ENCODE measurements around the gene ANKRD31. TPM values are rescaled to one million over a fixed set of nuclear protein-coding genes. Genes with fewer than 3 reads are reported as not detected.
"Not testable (repeated sequence)": the region's sequence is repeated elsewhere in the genome, so short reads cannot be mapped to it uniquely, and the experiment has no call there.

The ANKRD31 gene
- total RNA-seq, 1 experiment from 2014 or later, result 0.28 TPM

- H3K36me3 Mint-ChIP-seq (ENCODE audit: insufficient read depth, unreplicated experiment), result no peaks in the 10 kb centered on the region
- BruUV-seq (replicated peaks), result no TSS peak
- H3K4me3 Mint-ChIP-seq (ENCODE audit: unreplicated experiment), result no peak overlapping the region
- no peak for TF ChIP-seq CTCF (IDR thresholded peaks at IDR 0.05; ENCODE audit: unreplicated experiment)
- POLR2A ChIA-PET, result interaction anchor here (0.6 kb wide), 1 partner anchor 192 kb away, joined by 4 read pairs; no protein-coding TSS in a partner anchor
- no peak for DNase-seq (ENCODE audit: unreplicated experiment)
- no peak overlapping the region for H3K27ac Mint-ChIP-seq (ENCODE audit: low read depth, unreplicated experiment)
- intact Hi-C loops (cut with micrococcal nuclease), result no loop called here
- CTCF ChIA-PET, result interaction anchor here (0.7 to 1.0 kb wide), 3 partner anchors 57 to 515 kb away, joined by 3 to 5 read pairs (median 4); partner anchors contain the start of gene HMGCR
- H3K27me3 Mint-ChIP-seq (ENCODE audit: insufficient read depth, unreplicated experiment), result no peaks in the 10 kb centered on the region
- H3K9me3 Mint-ChIP-seq (ENCODE audit: unreplicated experiment), result no peaks in the 10 kb centered on the region
- no peaks in the 10 kb centered on the region for H3K4me1 Mint-ChIP-seq (ENCODE audit: insufficient read depth, unreplicated experiment)
These were observed 44.4 kb downstream of the ANKRD31 start for GRCh38 chr5:75192264-75192663.

- intact Hi-C loops (cut with micrococcal nuclease), result no loop called here
- H3K27me3 Mint-ChIP-seq (ENCODE audit: insufficient read depth, unreplicated experiment), result no peaks in the 10 kb centered on the region
- CTCF ChIA-PET, result no interaction called here
- no peak for TF ChIP-seq CTCF (IDR thresholded peaks at IDR 0.05; ENCODE audit: unreplicated experiment)
- no TSS peak for BruUV-seq (replicated peaks)
- no peak for DNase-seq (ENCODE audit: unreplicated experiment)
- H3K27ac Mint-ChIP-seq (ENCODE audit: low read depth, unreplicated experiment), result no peak overlapping the region
- no peaks in the 10 kb centered on the region for H3K36me3 Mint-ChIP-seq (ENCODE audit: insufficient read depth, unreplicated experiment)
- H3K4me3 Mint-ChIP-seq (ENCODE audit: unreplicated experiment), result no peak overlapping the region
- no peaks in the 10 kb centered on the region for H3K4me1 Mint-ChIP-seq (ENCODE audit: insufficient read depth, unreplicated experiment)
- no peaks in the 10 kb centered on the region for H3K9me3 Mint-ChIP-seq (ENCODE audit: unreplicated experiment)
- POLR2A ChIA-PET, result interaction anchor here (1.0 kb wide), 1 partner anchor 47 kb away, joined by 4 read pairs; the partner anchor contains the start of gene ANKRD31
These were observed 46.5 kb downstream of the ANKRD31 start for GRCh38 chr5:75190227-75190626.

GRCh38 chr5:75189353-75189752, 47.3 kb downstream of the ANKRD31 start:
- Mint-ChIP-seq H3K4me1 (ENCODE audit: insufficient read depth, unreplicated experiment) (no peaks in the 10 kb centered on the region), H3K9me3 (ENCODE audit: unreplicated experiment) (no peaks in the 10 kb centered on the region)
- CTCF ChIA-PET, result interaction anchor here (0.5 to 0.7 kb wide), 2 partner anchors 133 to 285 kb away, joined by 3 to 4 read pairs; no protein-coding TSS in a partner anchor

GRCh38 chr5:75185763-75186162, 50.9 kb downstream of the ANKRD31 start:
- H3K36me3 Mint-ChIP-seq (ENCODE audit: insufficient read depth, unreplicated experiment), result no peaks in the 10 kb centered on the region
- H3K4me3 Mint-ChIP-seq (ENCODE audit: unreplicated experiment), result no peak overlapping the region
- H3K4me1 Mint-ChIP-seq (ENCODE audit: insufficient read depth, unreplicated experiment), result no peaks in the 10 kb centered on the region
- H3K9me3 Mint-ChIP-seq (ENCODE audit: unreplicated experiment), result no peaks in the 10 kb centered on the region
- POLR2A ChIA-PET, result no interaction called here
- no peaks in the 10 kb centered on the region for H3K27me3 Mint-ChIP-seq (ENCODE audit: insufficient read depth, unreplicated experiment)
- no peak for TF ChIP-seq CTCF (IDR thresholded peaks at IDR 0.05; ENCODE audit: unreplicated experiment)
- H3K27ac Mint-ChIP-seq (ENCODE audit: low read depth, unreplicated experiment), result no peak overlapping the region
- intact Hi-C loops (cut with micrococcal nuclease), result no loop called here
- DNase-seq (ENCODE audit: unreplicated experiment), result no peak
- BruUV-seq (replicated peaks), result no TSS peak
- CTCF ChIA-PET, result no interaction called here

More at GRCh38 chr5:75189353-75189752, 47.3 kb downstream of the ANKRD31 start:
- BruUV-seq (replicated peaks), result no TSS peak
- H3K36me3 Mint-ChIP-seq (ENCODE audit: insufficient read depth, unreplicated experiment), result no peaks in the 10 kb centered on the region
- no peaks in the 10 kb centered on the region for H3K27me3 Mint-ChIP-seq (ENCODE audit: insufficient read depth, unreplicated experiment)
- intact Hi-C loops (cut with micrococcal nuclease), result no loop called here
- DNase-seq (ENCODE audit: unreplicated experiment), result no peak
- no peak overlapping the region for H3K4me3 Mint-ChIP-seq (ENCODE audit: unreplicated experiment)
- POLR2A ChIA-PET, result interaction anchor here (0.6 kb wide), 1 partner anchor 9 kb away, joined by 4 read pairs; no protein-coding TSS in a partner anchor
- TF ChIP-seq CTCF (IDR thresholded peaks at IDR 0.05; ENCODE audit: unreplicated experiment), result no peak
- no peak overlapping the region for H3K27ac Mint-ChIP-seq (ENCODE audit: low read depth, unreplicated experiment)

GRCh38 chr5:75176009-75176408, 60.7 kb downstream of the ANKRD31 start:
- H3K36me3 Mint-ChIP-seq (ENCODE audit: insufficient read depth, unreplicated experiment); H3K27ac Mint-ChIP-seq (ENCODE audit: low read depth, unreplicated experiment); intact Hi-C loops (cut with micrococcal nuclease); BruUV-seq (replicated peaks); H3K27me3 Mint-ChIP-seq (ENCODE audit: insufficient read depth, unreplicated experiment); H3K9me3 Mint-ChIP-seq (ENCODE audit: unreplicated experiment); H3K4me3 Mint-ChIP-seq (ENCODE audit: unreplicated experiment); POLR2A ChIA-PET; H3K4me1 Mint-ChIP-seq (ENCODE audit: insufficient read depth, unreplicated experiment); DNase-seq (ENCODE audit: unreplicated experiment): not testable (repeated sequence)
- CTCF ChIA-PET, result interaction anchor here (0.6 kb wide), 1 partner anchor 125 kb away, joined by 3 read pairs; no protein-coding TSS in a partner anchor

GRCh38 chr5:75174872-75175271, 61.8 kb downstream of the ANKRD31 start:
- H3K27me3 Mint-ChIP-seq (ENCODE audit: insufficient read depth, unreplicated experiment); H3K36me3 Mint-ChIP-seq (ENCODE audit: insufficient read depth, unreplicated experiment); POLR2A ChIA-PET; H3K27ac Mint-ChIP-seq (ENCODE audit: low read depth, unreplicated experiment); H3K4me1 Mint-ChIP-seq (ENCODE audit: insufficient read depth, unreplicated experiment); H3K9me3 Mint-ChIP-seq (ENCODE audit: unreplicated experiment); intact Hi-C loops (cut with micrococcal nuclease); BruUV-seq (replicated peaks); DNase-seq (ENCODE audit: unreplicated experiment); H3K4me3 Mint-ChIP-seq (ENCODE audit: unreplicated experiment): not testable (repeated sequence)
- CTCF ChIA-PET, result interaction anchor here (0.6 kb wide), 1 partner anchor 278 kb away, joined by 5 read pairs; no protein-coding TSS in a partner anchor
